Middle frontal gyrus (tissue), 1 donor: ENCODE measurements around the gene ADAMTSL4.
"Not testable (repeated sequence)": the region's sequence is repeated elsewhere in the genome, so short reads cannot be mapped to it uniquely, and the experiment has no call there.

Experiments
- DNase-seq: peaks from one replicate; pipeline ENCODE4 v3.0.0-alpha.2; 2015; ENCODE audit warnings: low spot score; ENCODE audit errors: extremely low spot score

ADAMTSL4 gene

DNA sequence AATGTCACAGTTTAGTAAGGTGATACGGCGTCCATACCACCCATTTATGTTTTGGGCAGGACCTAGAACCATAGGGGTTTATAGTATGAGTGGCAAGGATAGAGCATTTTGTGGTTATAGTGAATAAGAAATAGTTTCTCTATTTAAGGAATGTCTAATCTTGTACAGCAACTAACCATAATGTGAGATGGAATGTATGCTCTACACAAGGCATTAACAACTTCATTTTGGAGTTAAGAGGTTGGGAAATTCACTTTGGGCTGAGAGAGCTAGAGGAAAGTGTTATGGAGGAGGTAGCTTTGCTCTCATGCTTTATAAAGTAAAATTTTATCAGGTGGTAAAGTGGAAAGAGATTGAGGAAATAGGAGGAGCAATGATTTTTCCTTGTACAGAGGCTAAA is 33.2 kb downstream of the ADAMTSL4 start:
- no peak for DNase-seq

GRCh38 chr1:150596095-150596892 is 47.1 kb downstream of the ADAMTSL4 start:
- DNase-seq: no peak

DNA sequence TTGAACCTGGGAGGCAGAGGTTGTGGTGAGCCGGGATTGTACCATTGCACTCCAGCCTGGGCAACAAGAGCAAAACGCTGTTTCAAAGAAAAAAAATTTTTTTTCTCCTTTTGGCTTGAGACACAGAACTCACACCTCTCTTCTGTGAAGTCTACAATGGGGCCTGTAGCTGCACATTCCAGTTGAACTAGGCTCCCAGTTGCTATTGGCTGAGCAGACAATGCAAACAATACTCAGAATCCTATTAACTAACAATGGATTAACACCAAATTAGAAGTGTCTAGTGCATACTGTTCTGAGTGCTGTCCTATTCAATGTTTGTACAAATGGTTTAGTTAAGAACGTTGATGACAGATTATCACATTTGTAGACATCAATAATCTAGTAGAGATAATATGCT is 47.8 kb downstream of the ADAMTSL4 start:
- DNase-seq: no peak

DNA sequence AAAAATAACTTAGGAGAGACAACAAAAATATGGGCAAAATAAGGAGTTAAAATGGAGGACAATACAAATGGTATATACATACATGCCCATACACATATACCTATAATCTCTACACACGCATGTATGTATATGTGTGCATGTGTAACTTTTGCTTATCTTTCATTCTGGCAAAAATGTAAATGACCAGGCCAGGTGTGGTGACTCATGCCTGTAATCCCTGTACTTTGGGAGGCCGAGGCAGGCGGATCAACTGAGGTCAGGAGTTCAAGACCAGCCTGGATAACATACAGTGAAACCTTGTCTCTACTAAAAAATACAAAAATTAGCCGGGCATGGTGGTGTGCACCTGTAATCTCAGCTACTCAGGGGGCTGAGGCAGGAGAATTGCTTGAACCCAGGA is 49.1 kb downstream of the ADAMTSL4 start:
- DNase-seq: not testable (repeated sequence)

DNA sequence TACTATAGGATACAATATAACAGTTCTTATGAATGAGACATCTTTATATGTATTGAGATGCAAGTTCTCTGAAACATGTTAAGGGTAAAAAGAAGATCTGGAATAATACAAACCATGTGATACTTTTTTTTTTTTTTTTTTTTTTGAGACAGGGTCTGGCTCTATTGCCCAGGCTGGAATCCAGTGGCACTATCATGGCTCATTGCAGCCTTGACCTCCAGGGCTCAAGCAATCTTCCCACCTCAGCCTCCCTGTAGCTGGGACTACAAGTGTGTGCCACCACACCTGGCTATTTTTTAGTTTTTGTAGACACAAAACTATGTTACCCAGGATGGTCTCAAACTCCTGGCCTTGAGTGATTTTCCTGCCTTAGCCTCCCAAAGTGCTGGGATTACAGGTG is 52.3 kb downstream of the ADAMTSL4 start:
- no peak for DNase-seq

- not testable (repeated sequence) for DNase-seq
Observed at GRCh38 chr1:150602372-150602771, 53.2 kb downstream of the ADAMTSL4 start.

DNA sequence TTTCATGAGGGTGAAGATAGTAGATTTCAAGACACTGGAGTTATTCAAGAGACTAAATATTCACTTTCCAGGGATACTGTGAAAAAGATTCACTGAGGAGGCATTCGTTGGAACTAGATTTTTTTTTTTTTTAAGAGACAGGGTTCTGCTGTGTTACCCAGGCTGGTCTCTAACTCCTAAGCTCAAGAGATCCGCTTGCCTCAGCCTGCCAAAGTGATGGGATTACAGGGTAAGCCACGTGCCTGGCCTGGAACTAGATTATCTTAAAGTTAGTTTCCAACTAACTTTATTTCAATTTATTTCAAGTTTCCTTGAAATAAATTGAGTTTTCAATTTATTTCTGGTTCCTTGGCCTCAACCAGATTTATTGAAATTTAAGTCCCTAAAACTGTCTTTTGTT is 54.5 kb downstream of the ADAMTSL4 start:
- DNase-seq: no peak

- DNase-seq: no peak
Observed at GRCh38 chr1:150604226-150604588, 55.0 kb downstream of the ADAMTSL4 start.

- not testable (repeated sequence) for DNase-seq
Observed at GRCh38 chr1:150605451-150605731, 56.2 kb downstream of the ADAMTSL4 start.

GRCh38 chr1:150606463-150607142 is 57.4 kb downstream of the ADAMTSL4 start:
- no peak for DNase-seq

DNA sequence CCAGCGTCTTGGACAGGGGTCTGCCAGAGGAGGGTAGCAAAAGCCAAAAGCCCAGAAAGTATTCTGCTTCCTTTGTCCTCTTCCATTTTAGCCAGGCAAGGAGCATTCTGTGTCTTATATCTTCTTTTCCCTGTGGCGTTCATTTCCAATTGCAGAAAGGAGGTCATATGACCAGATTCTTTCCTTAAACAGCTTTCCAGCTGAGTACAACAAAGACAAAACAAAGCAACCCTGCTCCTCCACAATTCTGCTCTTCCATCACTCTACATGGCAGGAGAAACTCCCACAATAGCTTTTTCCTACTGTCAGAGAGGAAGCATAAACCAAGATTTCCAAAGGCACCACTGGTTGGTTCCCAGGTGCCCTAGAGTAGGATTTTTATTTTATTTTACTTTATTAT is 60.5 kb downstream of the ADAMTSL4 start:
- DNase-seq: no peak
